Left cardiac atrium (tissue), 4 donors: ENCODE results near the gene NXNL1. TPM values are rescaled to one million over a fixed set of nuclear protein-coding genes. Genes with fewer than 3 reads are reported as not detected.
"Not testable (repeated sequence)": the region's sequence is repeated elsewhere in the genome, so short reads cannot be mapped to it uniquely, and the experiment has no call there.

Experiments
- ATAC-seq, 2 donors: fragments of 200-7000 bp; cut with Tn5 transposase; one replicate each; pipeline ENCODE4 v1.9.1; 2020; ENCODE audit warnings: mild to moderate bottlenecking in 2 of 2, moderate library complexity in 2 of 2
- DNase-seq: peaks from one replicate; pipeline ENCODE4 v3.0.0-alpha.2; 2020
- intact Hi-C, 2 donors: fragments of 100-400 bp; cut with DNase I; formaldehyde crosslinking; loops; one replicate each; pipeline versions ENCODE4 v1.14.1 to v1.15.1; 2022 to 2023
- total RNA-seq, 2 donors: library from RNA; stranded (reverse); fragmentation: NEBNext Ultra II Directional; extraction: Animal tissue kit (Norgen Biotek cat#: 25700); gene quantifications; one replicate each; pipeline ENCODE4 v1.2.1, GENCODE V29; 2021
- donor health status: DM: no; HTN: yes; CAD: no.
- donor health status: DM: no; HTN: yes; CAD: no; lungs with severe emphysema.
- donor health status: DM: yes; HTN: yes; CAD: no.
- donor health status: Dilated cardiomyopathy.

NXNL1 gene
- total RNA-seq, 2 donors from 2014 or later = 0.56 TPM; not detected in 1

- ATAC-seq = peak; percentile 84 to 94
- DNase-seq = peak; percentile 81
- intact Hi-C loops = no loop called here
Measured at GRCh38 chr19:17488593-17489391, 28.1 kb upstream of the NXNL1 start.

GRCh38 chr19:17487284-17488121, 26.8 kb upstream of the NXNL1 start:
- ATAC-seq (no peak), DNase-seq (no peak)
- intact Hi-C loops = no loop called here

GRCh38 chr19:17486545-17487240, 26.0 kb upstream of the NXNL1 start:
- DNase-seq (no peak), ATAC-seq (no peak)
- intact Hi-C loops = no loop called here

GRCh38 chr19:17484520-17485185, 23.9 kb upstream of the NXNL1 start:
- intact Hi-C loops = no loop called here
- no peak for DNase-seq
- no peak for ATAC-seq

- DNase-seq (no peak), ATAC-seq (no peak)
- intact Hi-C loops = no loop called here
Measured at GRCh38 chr19:17483605-17484002, 22.9 kb upstream of the NXNL1 start.

- intact Hi-C loops = no loop called here
- ATAC-seq = no peak
- no peak for DNase-seq
Measured at GRCh38 chr19:17482877-17483604, 22.3 kb upstream of the NXNL1 start.

GRCh38 chr19:17481986-17482385, 21.3 kb upstream of the NXNL1 start:
- ATAC-seq (no peak), DNase-seq (no peak)
- intact Hi-C loops = no loop called here

GRCh38 chr19:17479325-17479791, 18.6 kb upstream of the NXNL1 start:
- intact Hi-C loops = no loop called here
- DNase-seq = no peak
- no peak for ATAC-seq

- ATAC-seq (peak; percentile 66 to 80), DNase-seq (peak; percentile 56)
- intact Hi-C loops = no loop called here
Measured at GRCh38 chr19:17475541-17476115, 14.9 kb upstream of the NXNL1 start.

GRCh38 chr19:17475011-17475540, 14.3 kb upstream of the NXNL1 start:
- intact Hi-C loops, ATAC-seq, DNase-seq: not testable (repeated sequence)

- intact Hi-C loops = no loop called here
- ATAC-seq (no peak), DNase-seq (no peak)
Measured at GRCh38 chr19:17473041-17473440, 12.3 kb upstream of the NXNL1 start.

GRCh38 chr19:17471410-17472125, 10.8 kb upstream of the NXNL1 start:
- intact Hi-C loops = no loop called here
- DNase-seq (no peak), ATAC-seq (no peak)

GRCh38 chr19:17470068-17470841, 9.5 kb upstream of the NXNL1 start, which contains the start of gene SLC27A1:
SLC27A1 (plus strand) TSS chr19:17470524; CDS start chr19:17470541, 17 bp downstream.
- intact Hi-C loops = no loop called here
- peak; percentile 99 for DNase-seq
- ATAC-seq = peak; percentile 86 to 94

GRCh38 chr19:17469481-17470067, 8.8 kb upstream of the NXNL1 start:
- peak; percentile 75 to 87 for ATAC-seq
- intact Hi-C loops = loop anchor here in 1 of 2 donors (5.0 to 10.0 kb wide), 2 partner anchors 75 to 122 kb away; partner anchors contain the start of gene CCDC194
- DNase-seq = peak; percentile 96

- DNase-seq = no peak
- intact Hi-C loops = loop anchor here in 1 of 2 donors (5.0 to 10.0 kb wide), 2 partner anchors 74 to 122 kb away; partner anchors contain the start of gene CCDC194
- ATAC-seq = no peak
Measured at GRCh38 chr19:17469092-17469480, 8.4 kb upstream of the NXNL1 start.
